Left ventricle myocardium inferior (tissue), 1 donor: ENCODE data around the gene A4GNT. TPM values are rescaled to one million over a fixed set of nuclear protein-coding genes. Genes with fewer than 3 reads are reported as not detected.

Source experiments
- DNase-seq: peaks from one replicate; pipeline ENCODE4 v3.0.0-alpha.2; 2020
- H3K27ac ChIP-seq: fragments of 200-600 bp; replicated peaks from 2 replicates; pipeline ENCODE4 v1.8.0; 2021
- H3K27me3 ChIP-seq: fragments of 200-600 bp; 2 replicates; pipeline ENCODE4 v1.8.0; 2021; ENCODE audit warnings: low read depth
- H3K36me3 ChIP-seq: fragments of 200-600 bp; 2 replicates; pipeline ENCODE4 v1.8.0; 2021
- H3K4me1 ChIP-seq: fragments of 200-600 bp; 2 replicates; pipeline ENCODE4 v1.8.0; 2021
- H3K4me3 ChIP-seq: fragments of 200-600 bp; 2 replicates; pipeline ENCODE4 v1.8.0; 2021; ENCODE audit warnings: mild to moderate bottlenecking, moderate library complexity
- H3K9me3 ChIP-seq: fragments of 200-600 bp; replicated peaks from 2 replicates; pipeline ENCODE4 v1.8.0; 2021
- intact Hi-C: fragments of 100-400 bp; cut with micrococcal nuclease; formaldehyde crosslinking; loops from one replicate; pipeline ENCODE4 v1.11.0; 2022
- total RNA-seq: library from RNA; stranded (reverse); fragmentation: NEBNext Ultra II Directional; extraction: Animal tissue kit (Norgen Biotek cat#: 25700); gene quantifications from one replicate; pipeline ENCODE4 v1.2.1, GENCODE V29; 2021
- TF ChIP-seq, protein P1 (sequence below): fragments of 200-600 bp; IDR thresholded peaks from 2 replicates; pipeline ENCODE4 v1.8.0; 2021; ENCODE audit warnings: antibody characterized with exemption, mild to moderate bottlenecking, borderline replicate concordance
- donor health status: DM: no; HTN: yes; CAD: no; lungs with severe emphysema.

The A4GNT gene
- total RNA-seq, 1 donor from 2014 or later = not detected

DNA sequence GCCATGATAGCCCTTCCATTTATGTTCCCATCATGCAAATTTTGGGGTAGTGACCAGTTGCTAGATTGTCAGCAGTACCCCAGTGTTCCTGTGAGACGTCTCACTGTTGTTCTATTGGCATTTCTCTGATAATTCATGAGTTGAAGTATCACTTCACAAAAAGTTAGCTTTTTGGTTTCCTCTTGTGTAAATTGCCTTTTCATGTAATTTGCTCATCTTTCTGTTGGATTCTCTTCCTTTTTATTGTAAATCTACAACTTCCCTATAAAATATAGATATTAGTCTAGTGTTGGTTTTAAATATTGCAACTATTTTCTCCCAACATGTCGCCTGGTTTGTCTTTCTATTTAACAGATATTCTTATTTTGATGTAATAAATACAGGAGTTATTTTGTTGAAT lies 7.5 kb upstream of the A4GNT start:
- Histone ChIP-seq H3K27ac (no peak overlapping the region), H3K27me3 (no peaks in the 10 kb centered on the region), H3K9me3 (peaks cover 11% of the 10 kb centered on the region), H3K36me3 (no peaks in the 10 kb centered on the region), H3K4me3 (no peak overlapping the region), H3K4me1 (no peaks in the 10 kb centered on the region)
- no peak for DNase-seq
- intact Hi-C loops = no loop called here
- TF ChIP-seq, protein P1, sequence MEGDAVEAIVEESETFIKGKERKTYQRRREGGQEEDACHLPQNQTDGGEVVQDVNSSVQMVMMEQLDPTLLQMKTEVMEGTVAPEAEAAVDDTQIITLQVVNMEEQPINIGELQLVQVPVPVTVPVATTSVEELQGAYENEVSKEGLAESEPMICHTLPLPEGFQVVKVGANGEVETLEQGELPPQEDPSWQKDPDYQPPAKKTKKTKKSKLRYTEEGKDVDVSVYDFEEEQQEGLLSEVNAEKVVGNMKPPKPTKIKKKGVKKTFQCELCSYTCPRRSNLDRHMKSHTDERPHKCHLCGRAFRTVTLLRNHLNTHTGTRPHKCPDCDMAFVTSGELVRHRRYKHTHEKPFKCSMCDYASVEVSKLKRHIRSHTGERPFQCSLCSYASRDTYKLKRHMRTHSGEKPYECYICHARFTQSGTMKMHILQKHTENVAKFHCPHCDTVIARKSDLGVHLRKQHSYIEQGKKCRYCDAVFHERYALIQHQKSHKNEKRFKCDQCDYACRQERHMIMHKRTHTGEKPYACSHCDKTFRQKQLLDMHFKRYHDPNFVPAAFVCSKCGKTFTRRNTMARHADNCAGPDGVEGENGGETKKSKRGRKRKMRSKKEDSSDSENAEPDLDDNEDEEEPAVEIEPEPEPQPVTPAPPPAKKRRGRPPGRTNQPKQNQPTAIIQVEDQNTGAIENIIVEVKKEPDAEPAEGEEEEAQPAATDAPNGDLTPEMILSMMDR = no peak

DNA sequence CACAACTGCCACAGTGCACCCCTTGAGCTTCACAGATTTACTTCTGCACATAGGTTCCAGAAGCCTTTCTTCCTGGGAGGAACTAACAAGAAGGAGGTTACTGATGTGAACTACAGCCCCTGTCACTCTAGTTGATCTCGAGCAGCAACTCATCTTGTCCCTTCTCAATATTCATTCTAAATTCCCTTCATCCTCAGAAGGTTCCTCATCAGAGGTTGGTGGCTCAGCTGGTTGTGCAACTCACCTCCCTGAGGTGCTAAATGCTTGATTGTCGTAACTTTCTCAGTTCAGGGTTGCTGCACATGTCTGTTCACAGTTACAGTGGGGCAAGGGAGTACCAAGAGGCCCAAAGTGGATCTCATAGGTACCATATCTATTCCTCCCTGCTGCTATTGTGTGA lies 5.7 kb upstream of the A4GNT start:
- Histone ChIP-seq H3K27me3 (no peaks in the 10 kb centered on the region), H3K36me3 (no peaks in the 10 kb centered on the region), H3K4me3 (no peak overlapping the region), H3K9me3 (no peaks in the 10 kb centered on the region), H3K4me1 (no peaks in the 10 kb centered on the region), H3K27ac (no peak overlapping the region)
- intact Hi-C loops = no loop called here
- DNase-seq = no peak
- TF ChIP-seq, protein P1 = no peak

DNA sequence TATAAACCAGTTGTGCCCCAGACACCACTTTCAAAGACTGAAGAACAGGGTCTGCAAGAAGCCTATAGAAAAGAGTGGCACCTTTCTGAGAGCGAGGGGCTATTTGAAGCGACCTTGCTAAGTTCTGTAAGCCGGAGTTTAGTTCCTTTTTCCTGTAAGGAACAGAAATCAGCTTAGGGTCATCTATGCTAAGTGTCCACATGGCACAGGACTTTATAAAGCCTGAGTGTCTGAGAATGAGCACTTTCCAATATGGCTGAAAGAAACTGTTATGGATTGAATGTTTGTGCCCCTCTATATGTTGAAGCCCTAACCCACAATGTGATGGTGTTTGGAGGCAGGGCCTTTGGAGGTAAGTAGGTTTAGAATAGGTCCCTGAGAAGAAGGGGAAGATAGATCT lies 4.0 kb upstream of the A4GNT start:
- H3K9me3 ChIP-seq = no peaks in the 10 kb centered on the region
- TF ChIP-seq, protein P1 = no peak
- intact Hi-C loops = no loop called here
- no peaks in the 10 kb centered on the region for H3K36me3 ChIP-seq
- H3K27me3 ChIP-seq = no peaks in the 10 kb centered on the region
- H3K4me3 ChIP-seq = no peak overlapping the region
- no peaks in the 10 kb centered on the region for H3K4me1 ChIP-seq
- no peak overlapping the region for H3K27ac ChIP-seq
- DNase-seq = no peak

DNA sequence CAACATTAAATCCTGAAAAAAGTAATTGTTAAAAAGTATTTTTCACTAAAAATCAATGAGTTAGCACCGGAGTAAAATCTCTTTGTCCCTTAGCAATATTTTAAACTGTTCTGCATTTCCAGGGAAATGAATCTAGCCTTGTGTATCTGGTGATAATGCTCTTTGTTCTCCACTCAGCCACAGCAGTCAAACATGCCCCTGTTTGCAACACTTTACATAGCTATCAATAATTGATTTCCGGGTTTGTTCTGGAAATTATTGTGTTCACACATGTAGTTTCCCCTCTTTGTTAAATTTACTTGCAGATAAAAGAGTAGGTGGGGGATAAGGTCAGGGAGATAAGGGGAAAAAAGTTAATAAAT lies 3.6 kb upstream of the A4GNT start:
- TF ChIP-seq, protein P1 = no peak
- H3K36me3 ChIP-seq = no peaks in the 10 kb centered on the region
- no peaks in the 10 kb centered on the region for H3K4me1 ChIP-seq
- H3K4me3 ChIP-seq = no peak overlapping the region
- intact Hi-C loops = no loop called here
- H3K27ac ChIP-seq = no peak overlapping the region
- H3K27me3 ChIP-seq = no peaks in the 10 kb centered on the region
- DNase-seq = no peak
- no peaks in the 10 kb centered on the region for H3K9me3 ChIP-seq

DNA sequence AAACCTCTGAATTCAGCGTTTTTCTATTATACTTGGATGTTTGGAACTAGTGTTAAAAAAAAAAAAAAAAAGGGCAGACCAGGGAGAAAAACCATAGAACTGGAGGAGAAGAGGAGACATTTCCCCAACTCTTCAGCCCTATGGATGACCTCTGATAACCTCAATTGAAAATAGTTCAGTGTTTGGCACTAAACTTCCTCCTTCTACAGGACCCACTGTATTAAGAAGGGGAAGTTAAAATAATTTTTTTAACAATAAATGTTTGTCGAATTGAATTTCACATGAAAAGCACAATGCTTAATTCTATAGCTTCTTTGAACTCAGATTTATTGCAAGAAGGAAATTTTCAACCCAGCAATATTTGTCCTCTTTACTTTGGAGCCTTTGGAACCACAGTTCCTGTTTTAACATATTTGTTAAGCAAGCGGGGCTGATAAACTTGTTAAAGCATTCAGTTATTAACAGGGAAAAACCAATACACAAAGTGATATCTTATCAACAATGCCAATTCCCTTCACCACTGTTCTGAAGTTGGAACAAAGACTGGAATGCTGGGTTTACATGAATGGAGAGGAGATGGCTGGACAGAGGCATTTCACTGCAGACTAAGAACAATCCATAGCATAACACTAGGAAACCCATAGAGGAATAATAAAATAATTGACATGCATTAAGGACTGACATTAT lies 3.1 kb upstream of the A4GNT start:
- no peaks in the 10 kb centered on the region for H3K36me3 ChIP-seq
- intact Hi-C loops = no loop called here
- DNase-seq = no peak

More for the DNA sequence above, 3.1 kb upstream of the A4GNT start:
- H3K27me3 ChIP-seq = no peaks in the 10 kb centered on the region
- H3K27ac ChIP-seq = peak overlapping the region; percentile 23
- no peaks in the 10 kb centered on the region for H3K4me1 ChIP-seq
- H3K9me3 ChIP-seq = no peaks in the 10 kb centered on the region
- TF ChIP-seq, protein P1 = no peak
- no peak overlapping the region for H3K4me3 ChIP-seq
